NCI-H2107 treated with DMSO at 0.1 percent for 48 hours (cell line): ENCODE measurements around the gene RHBDF2.
A peak's percentile ranks its signal among the peaks of the same experiment; 100 is the strongest.

Source experiments
- DNase-seq: peaks from one replicate; lab custom pipeline; 2025; ENCODE audit not compliant: unreplicated experiment; lab: John Stamatoyannopoulos, UW

The RHBDF2 gene

GRCh38 chr17:76502341-76503211 lies 1.4 kb upstream of the RHBDF2 start:
- no peak for DNase-seq

GRCh38 chr17:76501827-76502307 lies 644 bp upstream of the RHBDF2 start:
- no peak for DNase-seq

GRCh38 chr17:76500747-76501017 lies 541 bp downstream of the RHBDF2 start:
- DNase-seq, result no peak

GRCh38 chr17:76500074-76500746 lies 1.0 kb downstream of the RHBDF2 start:
- no peak for DNase-seq

- no peak for DNase-seq
Measured at GRCh38 chr17:76499267-76499667, 2.0 kb downstream of the RHBDF2 start.

- no peak for DNase-seq
Measured at GRCh38 chr17:76498876-76499251, 2.4 kb downstream of the RHBDF2 start.

GRCh38 chr17:76497979-76498875 lies 3.0 kb downstream of the RHBDF2 start:
- DNase-seq, result peak; percentile 67

GRCh38 chr17:76497699-76497978 lies 3.6 kb downstream of the RHBDF2 start:
- no peak for DNase-seq

- DNase-seq, result no peak
Measured at GRCh38 chr17:76496464-76496863, 4.8 kb downstream of the RHBDF2 start.

- no peak for DNase-seq
Measured at GRCh38 chr17:76495663-76496400, 5.4 kb downstream of the RHBDF2 start.

GRCh38 chr17:76493505-76494167 lies 7.6 kb downstream of the RHBDF2 start:
- DNase-seq, result no peak

GRCh38 chr17:76492989-76493501 lies 8.2 kb downstream of the RHBDF2 start:
- no peak for DNase-seq

GRCh38 chr17:76492123-76492988 lies 8.9 kb downstream of the RHBDF2 start:
- DNase-seq, result peak; percentile 55

- DNase-seq, result no peak
Measured at GRCh38 chr17:76491271-76492122, 9.7 kb downstream of the RHBDF2 start.

GRCh38 chr17:76490112-76490710 lies 11.0 kb downstream of the RHBDF2 start:
- no peak for DNase-seq

- DNase-seq, result no peak
Measured at GRCh38 chr17:76487451-76488192, 13.6 kb downstream of the RHBDF2 start.

- no peak for DNase-seq
Measured at GRCh38 chr17:76485569-76485968, 15.7 kb downstream of the RHBDF2 start.
